CD4-positive, alpha-beta T cell (primary cell): ENCODE data around the gene PIGU. TPM values are rescaled to one million over a fixed set of nuclear protein-coding genes. Genes with fewer than 3 reads are reported as not detected.

ENCODE experiments used
- ATAC-seq: fragments of 200-7000 bp; cut with Tn5 transposase; one replicate; pipeline ENCODE4 v1.10.0; 2022; ENCODE audit warnings: mild to moderate bottlenecking; ENCODE audit not compliant: poor library complexity
- CTCF ChIA-PET: fragments of 350-600 bp; sonication (Branson Sonifier 250); formaldehyde crosslinking; loops from one replicate; lab custom pipeline; 2021; ENCODE audit warnings: antibody characterized with exemption, inconsistent platforms; lab: Charles Lee
- POLR2A ChIA-PET: fragments of 350-600 bp; sonication (Branson Sonifier 250); formaldehyde crosslinking; loops from one replicate; lab custom pipeline; 2021; ENCODE audit warnings: antibody characterized with exemption, inconsistent platforms; lab: Charles Lee
- DNase-seq, 14 experiments: peaks; one replicate each; pipeline ENCODE4 v3.0.0-alpha.2; 2013 to 2020; ENCODE audit warnings: mixed read lengths in 2 of 14
- H3K27ac ChIP-seq, 2 donors: one replicate each; pipeline versions ENCODE4 v1.5.1 to v1.7.0; 2013; ENCODE audit warnings: low read length in 2 of 2, low read depth in 1 of 2, mild to moderate bottlenecking in 1 of 2
- H3K27me3 ChIP-seq, 2 experiments: 1 replicate in 1 of 2; 2 replicates in 1 of 2; pipeline versions ENCODE4 v1.6.1 to v1.7.0; 2013; ENCODE audit warnings: low read length in 2 of 2, control low read depth in 1 of 2, mild to moderate bottlenecking in 1 of 2, moderate library complexity in 1 of 2; ENCODE audit not compliant: insufficient read depth in 2 of 2, control insufficient read depth in 1 of 2
- H3K36me3 ChIP-seq: one replicate; pipeline ENCODE4 v1.6.1; 2013; ENCODE audit warnings: low read length, control low read depth; ENCODE audit not compliant: insufficient read depth
- H3K4me1 ChIP-seq: one replicate; pipeline ENCODE4 v1.6.1; 2013; ENCODE audit warnings: low read length, control low read depth; ENCODE audit not compliant: insufficient read depth
- H3K4me3 ChIP-seq: one replicate; pipeline ENCODE4 v1.5.1; 2013; ENCODE audit warnings: mild to moderate bottlenecking, low read length, moderate library complexity
- H3K9me3 ChIP-seq, 2 experiments: 1 replicate in 1 of 2; 2 replicates in 1 of 2; pipeline versions ENCODE4 v1.6.1 to v1.7.0; 2013; ENCODE audit warnings: low read length in 2 of 2, mild to moderate bottlenecking in 2 of 2, control low read depth in 1 of 2, moderate library complexity in 1 of 2; ENCODE audit not compliant: control insufficient read depth in 1 of 2, insufficient read depth in 1 of 2
- H3K27ac Mint-ChIP-seq: one replicate; pipeline ENCODE4 v1.8.0; 2020; ENCODE audit warnings: mixed read lengths
- H3K27me3 Mint-ChIP-seq: one replicate; pipeline ENCODE4 v1.8.0; 2021; ENCODE audit warnings: mixed read lengths
- H3K36me3 Mint-ChIP-seq: one replicate; pipeline ENCODE4 v1.8.0; 2021; ENCODE audit warnings: low read depth, mixed read lengths
- H3K4me1 Mint-ChIP-seq: one replicate; pipeline ENCODE4 v1.8.0; 2021; ENCODE audit warnings: low read depth, mixed read lengths
- H3K4me3 Mint-ChIP-seq: one replicate; pipeline ENCODE4 v1.8.0; 2020; ENCODE audit warnings: mild to moderate bottlenecking, mixed read lengths
- H3K9me3 Mint-ChIP-seq: one replicate; pipeline ENCODE4 v1.8.0; 2020; ENCODE audit warnings: mixed read lengths
- intact Hi-C, 2 experiments: fragments of 100-400 bp; cut with DNase I in 1 of 2; cut with micrococcal nuclease in 1 of 2; formaldehyde crosslinking; loops; one replicate each; pipeline versions ENCODE4 v1.15.1 to v1.9.0; 2023 to 2025; cut with DNase I, micrococcal nuclease
- total RNA-seq, 174 experiments: library from RNA in 2 of 174; stranded (reverse) in 2 of 174; gene quantifications; one replicate each; pipeline ENCODE4 v1.2.3 and lab custom pipeline; 2021 to 2026
- TF ChIP-seq, protein P1 (sequence below): fragments of 200-600 bp; IDR thresholded peaks from one replicate; pipeline ENCODE4 v1.8.0; 2022; ENCODE audit warnings: antibody characterized with exemption, mild to moderate bottlenecking

The PIGU gene
- total RNA-seq, 2 experiments from 2014 or later: 4.6 to 5.5 TPM

GRCh38 chr20:34675993-34676641, 775 bp downstream of the PIGU start:
- H3K4me1 Mint-ChIP-seq: peaks cover 26% of the 10 kb centered on the region
- no peaks in the 10 kb centered on the region for H3K36me3 ChIP-seq
- no peaks in the 10 kb centered on the region for H3K27me3 ChIP-seq
- peak overlapping the region; percentile 53 to 87 for H3K27ac ChIP-seq
- intact Hi-C loops: loop anchor here in 1 of 2 experiments (2.0 to 10.0 kb wide), 6 partner anchors 114 to 1789 kb away; partner anchors contain the start of genes AHCY, ITCH, MMP24OS and NCOA6
- no peaks in the 10 kb centered on the region for H3K9me3 Mint-ChIP-seq
- H3K27me3 Mint-ChIP-seq: no peaks in the 10 kb centered on the region
- peak overlapping the region; percentile 88 for H3K4me3 ChIP-seq
- ChIA-PET POLR2A (interaction anchor here (0.6 to 1.6 kb wide), 7 partner anchors 19 to 1704 kb away, joined by 3 to 10 read pairs (median 4); partner anchors contain the start of genes ITCH and MAP1LC3A), CTCF (interaction anchor here (1.6 kb wide), 1 partner anchor 33 kb away, joined by 4 read pairs; no protein-coding TSS in a partner anchor)
- peaks cover 13% of the 10 kb centered on the region for H3K4me1 ChIP-seq
- peaks cover 10% of the 10 kb centered on the region for H3K36me3 Mint-ChIP-seq
- TF ChIP-seq, protein P1, sequence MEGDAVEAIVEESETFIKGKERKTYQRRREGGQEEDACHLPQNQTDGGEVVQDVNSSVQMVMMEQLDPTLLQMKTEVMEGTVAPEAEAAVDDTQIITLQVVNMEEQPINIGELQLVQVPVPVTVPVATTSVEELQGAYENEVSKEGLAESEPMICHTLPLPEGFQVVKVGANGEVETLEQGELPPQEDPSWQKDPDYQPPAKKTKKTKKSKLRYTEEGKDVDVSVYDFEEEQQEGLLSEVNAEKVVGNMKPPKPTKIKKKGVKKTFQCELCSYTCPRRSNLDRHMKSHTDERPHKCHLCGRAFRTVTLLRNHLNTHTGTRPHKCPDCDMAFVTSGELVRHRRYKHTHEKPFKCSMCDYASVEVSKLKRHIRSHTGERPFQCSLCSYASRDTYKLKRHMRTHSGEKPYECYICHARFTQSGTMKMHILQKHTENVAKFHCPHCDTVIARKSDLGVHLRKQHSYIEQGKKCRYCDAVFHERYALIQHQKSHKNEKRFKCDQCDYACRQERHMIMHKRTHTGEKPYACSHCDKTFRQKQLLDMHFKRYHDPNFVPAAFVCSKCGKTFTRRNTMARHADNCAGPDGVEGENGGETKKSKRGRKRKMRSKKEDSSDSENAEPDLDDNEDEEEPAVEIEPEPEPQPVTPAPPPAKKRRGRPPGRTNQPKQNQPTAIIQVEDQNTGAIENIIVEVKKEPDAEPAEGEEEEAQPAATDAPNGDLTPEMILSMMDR: no peak
- H3K4me3 Mint-ChIP-seq: peak overlapping the region; percentile 93
- DNase-seq (no peak), ATAC-seq (no peak)
- H3K27ac Mint-ChIP-seq: peak overlapping the region; percentile 88
- no peaks in the 10 kb centered on the region for H3K9me3 ChIP-seq

GRCh38 chr20:34675561-34675960, 1.3 kb downstream of the PIGU start:
- Histone ChIP-seq H3K4me3 (no peak overlapping the region), H3K36me3 (no peaks in the 10 kb centered on the region), H3K9me3 (no peaks in the 10 kb centered on the region), H3K27ac (no peak overlapping the region), H3K4me1 (peaks cover 13% of the 10 kb centered on the region), H3K27me3 (no peaks in the 10 kb centered on the region)
- CTCF ChIA-PET: interaction anchor here (0.7 kb wide), 1 partner anchor 114 kb away, joined by 3 read pairs; no protein-coding TSS in a partner anchor
- POLR2A ChIA-PET: interaction anchor here (0.6 kb wide), 1 partner anchor 18 kb away, joined by 3 read pairs; no protein-coding TSS in a partner anchor
- H3K9me3 Mint-ChIP-seq: no peaks in the 10 kb centered on the region
- peak overlapping the region; percentile 40 for H3K4me3 Mint-ChIP-seq
- no peak for DNase-seq
- TF ChIP-seq, protein P1: no peak
- peaks cover 26% of the 10 kb centered on the region for H3K4me1 Mint-ChIP-seq
- peaks cover 10% of the 10 kb centered on the region for H3K36me3 Mint-ChIP-seq
- no peak for ATAC-seq
- no peak overlapping the region for H3K27ac Mint-ChIP-seq
- intact Hi-C loops: loop anchor here in 1 of 2 experiments (5.0 to 10.0 kb wide), 4 partner anchors 113 to 1789 kb away; partner anchors contain the start of genes ITCH and MMP24OS
- H3K27me3 Mint-ChIP-seq: no peaks in the 10 kb centered on the region

GRCh38 chr20:34673412-34673811, 3.5 kb downstream of the PIGU start:
- DNase-seq: no peak
- intact Hi-C loops: loop anchor here in 1 of 2 experiments (10.0 kb wide), 2 partner anchors 601 to 1791 kb away; partner anchors contain the start of gene MMP24OS
- Mint-ChIP-seq H3K36me3 (peaks cover 10% of the 10 kb centered on the region), H3K4me1 (peaks cover 26% of the 10 kb centered on the region), H3K27ac (no peak overlapping the region), H3K9me3 (no peaks in the 10 kb centered on the region), H3K4me3 (no peak overlapping the region), H3K27me3 (no peaks in the 10 kb centered on the region)
- ChIA-PET CTCF (no interaction called here), POLR2A (no interaction called here)
- Histone ChIP-seq H3K27ac (no peak overlapping the region), H3K36me3 (no peaks in the 10 kb centered on the region), H3K9me3 (no peaks in the 10 kb centered on the region), H3K4me1 (peaks cover 13% of the 10 kb centered on the region), H3K27me3 (no peaks in the 10 kb centered on the region), H3K4me3 (no peak overlapping the region)
- TF ChIP-seq, protein P1: no peak
- ATAC-seq: no peak
